DOHH2 (cell line): ENCODE measurements around the gene PIGM.

Source experiments
- H3F3A ChIP-seq: fragments of 200-600 bp; sonication (generic), shearing (Covaris generic); 2 replicates; pipeline ENCODE4 v1.6.0; 2016; ENCODE audit warnings: antibody characterized with exemption, mild to moderate bottlenecking; ENCODE audit not compliant: control insufficient read depth, insufficient read depth
- H3K27ac ChIP-seq: fragments of 200-600 bp; sonication (generic); 2 replicates; pipeline ENCODE4 v1.5.1; 2014; ENCODE audit warnings: low read depth, mild to moderate bottlenecking, low read length, moderate library complexity
- H3K27me3 ChIP-seq: fragments of 200-600 bp; sonication (generic); 2 replicates; pipeline ENCODE4 v1.6.1; 2014; ENCODE audit warnings: mild to moderate bottlenecking, low read length, mixed read lengths; ENCODE audit not compliant: control insufficient read depth
- H3K36me3 ChIP-seq: fragments of 200-600 bp; sonication (generic); 2 replicates; pipeline ENCODE4 v1.6.1; 2014; ENCODE audit warnings: mild to moderate bottlenecking, low read length, moderate library complexity, mixed read lengths; ENCODE audit not compliant: control insufficient read depth
- H3K4me1 ChIP-seq: fragments of 200-600 bp; sonication (generic); 2 replicates; pipeline ENCODE4 v1.6.1; 2014; ENCODE audit warnings: mild to moderate bottlenecking, low read length, mixed read lengths; ENCODE audit not compliant: control insufficient read depth
- H3K4me2 ChIP-seq: fragments of 200-600 bp; sonication (generic); 2 replicates; pipeline ENCODE4 v1.6.0; 2014; ENCODE audit warnings: mild to moderate bottlenecking, low read length, moderate library complexity
- H3K4me3 ChIP-seq: fragments of 200-600 bp; sonication (generic); 2 replicates; pipeline ENCODE4 v1.5.1; 2014; ENCODE audit warnings: mild to moderate bottlenecking, low read length, mixed read lengths
- H3K79me2 ChIP-seq: fragments of 200-600 bp; sonication (generic); 2 replicates; pipeline ENCODE4 v1.6.1; 2014; ENCODE audit warnings: mild to moderate bottlenecking, low read length, mixed read lengths; ENCODE audit not compliant: control insufficient read depth
- H3K9me2 ChIP-seq: fragments of 200-600 bp; sonication (generic); replicated peaks from 2 replicates; pipeline ENCODE4 v1.6.1; 2014; ENCODE audit warnings: mild to moderate bottlenecking, low read length, mixed read lengths; ENCODE audit not compliant: control insufficient read depth
- H3K9me3 ChIP-seq: fragments of 200-600 bp; sonication (generic); 2 replicates; pipeline ENCODE4 v1.6.1; 2014; ENCODE audit warnings: antibody characterized with exemption, low read length, mixed read lengths; ENCODE audit not compliant: control insufficient read depth, insufficient read depth
- H4K20me1 ChIP-seq: fragments of 200-600 bp; sonication (generic); 2 replicates; pipeline ENCODE4 v1.6.0; 2014; ENCODE audit warnings: low read depth, mild to moderate bottlenecking, antibody characterized with exemption, low read length, moderate library complexity; ENCODE audit not compliant: control insufficient read depth, insufficient read depth
- CTCF ChIP-seq: fragments of 200-600 bp; sonication (generic); IDR thresholded peaks from one replicate; pipeline ENCODE4 v1.5.1; 2014; ENCODE audit warnings: antibody characterized with exemption, mild to moderate bottlenecking, low read depth, low read length; ENCODE audit not compliant: poor library complexity, severe bottlenecking
- EZH2phosphoT487 ChIP-seq: fragments of 200-600 bp; sonication (generic); IDR thresholded peaks from 2 replicates; pipeline ENCODE4 v1.6.1; 2017; ENCODE audit warnings: borderline replicate concordance, mild to moderate bottlenecking, antibody characterized with exemption, low read length, moderate library complexity, mixed read lengths

The PIGM gene

GRCh38 chr1:160079448-160079847, 47.7 kb upstream of the PIGM start:
- Histone ChIP-seq H3K79me2 (no peaks in the 10 kb centered on the region), H3K27me3 (peaks cover 21% of the 10 kb centered on the region), H3K9me2 (no peaks in the 10 kb centered on the region), H3K27ac (no peak overlapping the region), H3K4me3 (no peak overlapping the region), H3K4me1 (0 out of 2 replicates have a peak, but pooled peaks cover 5% of the 10 kb centered on the region), H4K20me1 (no peaks in the 10 kb centered on the region), H3K36me3 (no peaks in the 10 kb centered on the region), H3K9me3 (no peaks in the 10 kb centered on the region), H3K4me2 (no peak overlapping the region), H3F3A (0 out of 2 replicates have a peak, but pooled peaks cover 6% of the 10 kb centered on the region)
- TF ChIP-seq EZH2phosphoT487 (no peak), CTCF (no peak)

DNA sequence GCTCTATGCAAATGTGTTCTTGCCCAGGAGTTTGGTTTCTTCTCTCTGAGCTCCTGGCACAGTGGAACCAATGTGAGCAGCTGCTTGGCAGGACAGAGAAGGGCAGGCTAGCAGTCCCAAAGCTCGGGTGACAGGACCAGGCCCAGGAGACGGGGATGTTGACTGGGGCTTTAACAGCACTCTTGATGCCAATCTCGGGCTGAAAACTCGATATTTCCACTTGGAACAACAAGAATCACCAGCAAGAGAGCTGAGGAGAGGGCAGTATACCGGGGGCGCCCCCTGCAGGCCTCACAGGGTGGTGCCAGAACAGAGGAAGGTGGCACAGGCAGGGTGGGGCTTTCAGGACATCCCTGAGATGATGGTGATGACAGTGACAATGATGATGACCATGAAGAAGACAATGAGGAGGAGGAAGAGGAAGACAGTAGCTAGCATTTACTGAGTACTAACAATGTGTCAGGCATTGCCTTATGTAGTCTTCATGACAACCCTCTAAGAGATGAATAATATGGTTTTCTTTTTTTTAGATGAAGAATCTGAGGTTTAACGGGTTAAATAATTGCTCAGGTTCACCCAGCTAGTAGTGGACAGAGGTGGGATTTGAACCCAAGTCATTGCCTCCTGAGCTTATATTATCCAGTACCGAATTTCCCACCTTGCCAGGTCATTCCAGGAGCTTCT, 46.9 kb upstream of the PIGM start:
- no peak overlapping the region for H3K4me2 ChIP-seq
- no peak overlapping the region for H3K4me3 ChIP-seq
- 0 out of 2 replicates have a peak, but pooled peaks cover 5% of the 10 kb centered on the region for H3K4me1 ChIP-seq
- 0 out of 2 replicates have a peak, but pooled peaks cover 6% of the 10 kb centered on the region for H3F3A ChIP-seq
- H3K9me2 ChIP-seq = no peaks in the 10 kb centered on the region
- no peaks in the 10 kb centered on the region for H3K79me2 ChIP-seq
- TF ChIP-seq CTCF (peak; percentile 99), EZH2phosphoT487 (no peak)
- no peak overlapping the region for H3K27ac ChIP-seq
- no peaks in the 10 kb centered on the region for H4K20me1 ChIP-seq
- H3K27me3 ChIP-seq = peaks cover 21% of the 10 kb centered on the region
- H3K9me3 ChIP-seq = no peaks in the 10 kb centered on the region
- H3K36me3 ChIP-seq = no peaks in the 10 kb centered on the region

GRCh38 chr1:160077486-160077885, 45.7 kb upstream of the PIGM start:
- TF ChIP-seq EZH2phosphoT487 = no peak
- no peak for TF ChIP-seq CTCF
- no peaks in the 10 kb centered on the region for H3K9me2 ChIP-seq
- H3K4me3 ChIP-seq = no peak overlapping the region
- H4K20me1 ChIP-seq = no peaks in the 10 kb centered on the region
- no peaks in the 10 kb centered on the region for H3K36me3 ChIP-seq
- H3K9me3 ChIP-seq = no peaks in the 10 kb centered on the region
- 0 out of 2 replicates have a peak, but pooled peaks cover 6% of the 10 kb centered on the region for H3F3A ChIP-seq
- H3K4me2 ChIP-seq = no peak overlapping the region
- H3K79me2 ChIP-seq = no peaks in the 10 kb centered on the region
- peaks cover 21% of the 10 kb centered on the region for H3K27me3 ChIP-seq
- H3K4me1 ChIP-seq = 0 out of 2 replicates have a peak, but pooled peaks cover 5% of the 10 kb centered on the region
- H3K27ac ChIP-seq = no peak overlapping the region
